ENCODE measurements around the gene LUC7L3. TPM values are rescaled to one million over a fixed set of nuclear protein-coding genes. Genes with fewer than 3 reads are reported as not detected.

The LUC7L3 gene
- total and polyA plus RNA-seq, 2 of the 13 experiments (the other 11 are each of a cell fraction or from before 2014, with no cell fraction given) = 108 to 120 TPM

- TF ChIP-seq MNT (IDR thresholded peaks at IDR 0.05) = peak; percentile 48; the same call in 1 of the 2 replicates
- TF ChIP-seq ZNF543 (CRISPR knock-in tag; IDR thresholded peaks at IDR 0.05) = no peak
- TF ChIP-seq KAT2B (IDR thresholded peaks at IDR 0.05; ENCODE audit: borderline replicate concordance, low read depth, low read length) = no peak
- TF ChIP-seq GRHL1 (CRISPR knock-in tag; conservative IDR thresholded peaks at IDR 0.05) = no peak
- no peak; the same call in 1 of the 2 replicates for TF ChIP-seq YEATS4 (CRISPR knock-in tag; IDR thresholded peaks at IDR 0.05; ENCODE audit: borderline replicate concordance)
- TF ChIP-seq SRY (CRISPR knock-in tag; IDR thresholded peaks at IDR 0.05) = peak; percentile 79; the same call in 1 of the 2 replicates
- no peak for TF ChIP-seq MAFG (CRISPR knock-in tag; IDR thresholded peaks at IDR 0.05)
- peak; percentile 89 for TF ChIP-seq TARDBP (CRISPR knock-in tag; IDR thresholded peaks at IDR 0.05)
- no peak for TF ChIP-seq FUBP1 (CRISPR knock-in tag; IDR thresholded peaks at IDR 0.05; ENCODE audit: borderline replicate concordance)
- no peak for TF ChIP-seq GZF1 (CRISPR knock-in tag; IDR thresholded peaks at IDR 0.05)
- 0 out of 2 replicates have a peak, but pooled peaks have one; percentile 3 for TF ChIP-seq FOXP1 (IDR thresholded peaks at IDR 0.05)
- TF ChIP-seq FOXP1 (CRISPR knock-in tag; IDR thresholded peaks at IDR 0.05) = peak; percentile 72
- no peak for TF ChIP-seq KLF9 (CRISPR knock-in tag; IDR thresholded peaks at IDR 0.05; ENCODE audit: low read depth)
- TF ChIP-seq MAZ (IDR thresholded peaks at IDR 0.05; ENCODE audit: borderline replicate concordance, low read depth, low read length) = peak; percentile 58; the same call in 1 of the 2 replicates
- peak; percentile 54; the same call in 1 of the 2 replicates for TF ChIP-seq MAZ (CRISPR knock-in tag; IDR thresholded peaks at IDR 0.05; ENCODE audit: low read depth)
- peak; percentile 71; the same call in 1 of the 2 replicates for TF ChIP-seq GTF2F1 (IDR thresholded peaks at IDR 0.05; ENCODE audit: low read length)
- no peak for TF ChIP-seq ZBTB14 (CRISPR knock-in tag; IDR thresholded peaks at IDR 0.05)
- 0 out of 2 replicates have a peak, but pooled peaks have one; percentile 23 for TF ChIP-seq SATB2 (CRISPR knock-in tag; IDR thresholded peaks at IDR 0.05)
- peak; percentile 9; the same call in 1 of the 2 replicates for TF ChIP-seq ARNT2 (CRISPR knock-in tag; IDR thresholded peaks at IDR 0.05; ENCODE audit: low read depth)
Measured at GRCh38 chr17:50686494-50687199, 32.8 kb upstream of the LUC7L3 start (continued).
